HL-60/S4 (cell line): ENCODE data around the gene CTBP1.

ENCODE experiments used
- in situ Hi-C: fragments of 300-500 bp; cut with MboI; formaldehyde crosslinking; loops from 2 replicates; pipeline ENCODE4 v1.14.3; 2022; ENCODE audit warnings: low sequenced_read_pairs

CTBP1 gene

GRCh38 chr4:1226144-1226481, 22.8 kb downstream of the CTBP1 start:
- in situ Hi-C loops = no loop called here

GRCh38 chr4:1225272-1226143, 23.4 kb downstream of the CTBP1 start:
- in situ Hi-C loops = no loop called here

DNA sequence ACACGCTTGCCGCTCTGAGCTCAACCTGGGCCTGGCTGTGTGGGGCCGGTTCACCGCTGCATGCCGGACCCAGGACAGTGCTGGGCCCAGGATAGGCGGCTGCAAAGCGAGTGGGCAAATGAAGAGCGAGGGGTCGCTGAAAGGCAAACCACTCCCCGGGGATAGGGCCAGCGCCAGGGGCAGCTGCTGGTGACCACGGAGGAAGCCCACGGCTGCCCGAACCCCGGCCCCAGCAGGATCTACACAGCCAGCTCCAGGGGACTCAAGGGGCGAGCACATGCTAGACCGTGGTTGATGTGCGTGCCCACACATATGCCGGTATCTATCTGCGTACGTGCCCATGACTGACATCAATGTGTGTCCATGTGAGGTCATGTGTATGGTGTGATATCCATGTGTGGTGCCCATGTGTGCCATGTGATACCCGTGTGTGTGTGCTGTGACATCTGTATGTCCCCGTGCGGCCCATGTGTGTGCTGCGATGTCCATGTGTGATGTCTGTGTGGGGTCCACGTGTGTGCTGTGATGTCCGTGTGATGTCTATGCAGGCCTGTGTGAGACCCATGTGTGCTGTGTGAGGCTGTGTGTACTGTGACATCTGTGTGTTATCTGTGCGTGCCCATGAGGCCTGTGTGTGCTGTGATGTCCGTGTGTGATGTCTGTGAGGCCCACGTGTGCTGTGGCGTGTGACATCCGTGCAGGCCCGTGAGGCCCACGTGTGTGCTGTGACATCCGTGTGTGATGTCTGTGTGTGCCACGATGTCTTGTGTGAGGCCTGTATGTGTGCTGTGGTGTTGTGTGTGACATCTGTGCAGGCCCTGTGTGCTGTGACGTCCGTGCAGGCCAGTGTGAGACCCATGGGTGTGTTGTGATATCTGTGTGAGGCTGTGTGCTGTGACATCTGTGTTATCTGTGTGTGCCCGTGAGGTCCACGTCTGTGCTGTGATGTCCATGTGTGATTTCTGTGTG, 24.8 kb downstream of the CTBP1 start:
- in situ Hi-C loops = no loop called here

- in situ Hi-C loops = no loop called here
Observed at GRCh38 chr4:1222938-1223690, 25.8 kb downstream of the CTBP1 start.

- in situ Hi-C loops = no loop called here
Observed at GRCh38 chr4:1222036-1222789, 26.7 kb downstream of the CTBP1 start.

DNA sequence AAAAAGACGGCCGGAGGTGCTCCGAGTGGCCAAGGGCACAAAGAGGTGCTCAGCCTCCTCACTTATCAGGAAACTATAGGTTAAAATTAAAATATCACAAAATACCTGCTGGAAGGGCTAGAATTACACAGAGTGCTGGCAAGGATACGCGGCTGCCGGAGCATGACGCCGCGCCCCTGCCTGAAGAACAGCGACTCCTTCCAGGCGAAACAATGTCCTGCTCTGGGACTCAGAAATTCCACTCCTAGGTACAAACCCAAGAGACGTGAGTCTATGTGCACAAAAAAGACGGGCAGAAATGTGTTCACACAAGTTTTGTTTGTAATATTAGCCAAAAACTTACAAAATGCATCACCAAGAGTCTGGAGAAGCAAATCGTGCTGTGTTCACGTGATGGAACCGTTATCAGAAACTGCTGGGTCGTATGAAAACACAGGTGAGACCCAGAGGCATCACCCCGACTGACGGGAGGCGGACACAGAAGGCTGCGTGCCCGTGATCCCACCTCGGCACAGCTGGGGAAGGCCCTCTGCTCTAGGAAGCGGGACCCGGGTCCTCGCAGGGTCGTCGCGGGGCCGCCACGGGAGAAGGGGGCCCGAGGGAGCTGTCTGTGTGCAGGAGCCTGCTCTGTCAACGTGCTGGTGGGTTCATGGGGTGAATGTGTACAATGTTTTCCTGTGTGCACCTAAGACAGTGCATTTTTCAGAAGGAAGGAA, 27.6 kb downstream of the CTBP1 start:
- in situ Hi-C loops = no loop called here

DNA sequence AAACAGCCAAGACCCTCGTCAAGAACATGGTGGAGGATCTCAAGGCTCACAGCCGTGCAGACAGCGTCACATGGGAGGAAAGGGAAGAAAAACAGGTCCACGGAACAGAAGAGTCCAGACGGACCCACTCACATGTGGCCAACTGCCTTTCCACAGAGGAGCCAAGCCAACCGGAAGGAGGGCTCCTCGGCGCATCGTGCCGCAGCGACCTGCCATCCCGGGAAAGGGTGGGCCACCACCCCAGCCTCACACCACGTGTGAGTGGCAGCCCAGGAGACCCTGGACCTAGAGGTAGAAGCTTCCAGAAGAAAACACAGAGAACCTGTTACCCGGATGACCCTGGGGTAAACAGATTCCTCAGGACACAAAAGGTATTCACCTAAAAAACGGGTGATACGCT, 28.4 kb downstream of the CTBP1 start:
- in situ Hi-C loops = no loop called here

- in situ Hi-C loops = no loop called here
Observed at GRCh38 chr4:1219566-1219950, 29.4 kb downstream of the CTBP1 start.

DNA sequence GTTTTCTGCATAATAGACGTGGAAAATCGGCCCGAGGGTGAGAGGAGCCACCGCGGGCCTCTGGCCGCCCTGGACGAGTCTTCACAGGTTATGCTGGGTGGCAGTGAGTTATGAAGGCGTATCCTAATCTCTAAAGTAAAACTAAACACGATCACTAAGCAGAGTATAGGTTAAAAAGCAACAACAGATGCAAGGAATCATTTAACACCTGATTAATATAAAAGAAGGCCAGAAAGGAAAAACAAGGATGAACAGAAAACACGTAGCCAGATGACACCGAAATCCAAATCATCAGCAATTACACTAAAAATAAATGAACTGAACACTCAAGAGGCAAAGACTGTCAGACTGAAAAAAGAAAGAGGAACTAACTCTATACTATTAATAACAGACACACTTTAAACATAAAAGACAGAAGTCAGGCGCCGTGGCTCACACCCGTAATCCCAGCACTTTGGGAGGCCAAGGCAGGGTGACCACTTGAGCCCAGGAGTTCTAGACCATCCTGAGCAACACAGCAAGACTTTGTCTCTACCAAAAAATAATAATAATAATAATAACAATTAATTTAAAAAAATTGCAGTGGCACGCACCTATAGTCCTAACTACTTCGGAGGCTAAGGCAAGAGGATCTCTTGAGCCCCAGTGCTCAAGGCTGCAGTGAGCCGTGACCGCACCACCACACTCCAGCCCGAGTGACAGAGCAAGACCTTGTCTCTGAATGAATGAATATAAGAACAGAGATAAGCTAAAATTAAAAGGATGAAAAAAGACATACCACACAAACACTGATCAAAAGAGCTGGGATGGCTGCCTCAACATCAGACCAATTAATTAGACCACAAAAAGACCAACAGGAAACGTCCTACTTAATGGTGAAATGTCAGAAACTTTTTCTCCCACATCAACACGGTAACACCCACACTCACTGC, 30.0 kb downstream of the CTBP1 start:
- in situ Hi-C loops = no loop called here

GRCh38 chr4:1217366-1217765, 31.6 kb downstream of the CTBP1 start:
- in situ Hi-C loops = no loop called here

DNA sequence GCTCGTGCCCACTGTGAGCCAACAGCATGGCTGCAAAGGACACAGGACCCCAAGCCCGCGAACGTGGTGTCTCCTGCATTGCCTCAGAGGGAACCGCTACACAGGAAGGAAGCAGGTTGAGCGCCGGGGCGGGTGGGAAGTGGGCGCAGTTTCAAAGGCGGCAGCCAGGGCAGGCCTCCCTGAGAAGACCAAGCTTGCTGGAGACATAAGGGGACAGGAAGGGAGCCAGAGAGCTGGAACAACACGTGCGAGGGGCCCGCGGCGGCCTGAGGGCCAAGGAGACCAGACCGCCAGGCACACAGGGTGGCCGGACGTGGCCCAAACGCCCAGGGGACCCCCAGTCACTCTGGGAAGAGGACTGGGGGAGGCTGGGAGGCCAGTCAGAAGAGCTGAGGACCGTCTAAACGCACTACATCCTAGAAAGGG, 32.0 kb downstream of the CTBP1 start:
- in situ Hi-C loops = no loop called here

GRCh38 chr4:1216076-1216614, 32.8 kb downstream of the CTBP1 start:
- in situ Hi-C loops = no loop called here

DNA sequence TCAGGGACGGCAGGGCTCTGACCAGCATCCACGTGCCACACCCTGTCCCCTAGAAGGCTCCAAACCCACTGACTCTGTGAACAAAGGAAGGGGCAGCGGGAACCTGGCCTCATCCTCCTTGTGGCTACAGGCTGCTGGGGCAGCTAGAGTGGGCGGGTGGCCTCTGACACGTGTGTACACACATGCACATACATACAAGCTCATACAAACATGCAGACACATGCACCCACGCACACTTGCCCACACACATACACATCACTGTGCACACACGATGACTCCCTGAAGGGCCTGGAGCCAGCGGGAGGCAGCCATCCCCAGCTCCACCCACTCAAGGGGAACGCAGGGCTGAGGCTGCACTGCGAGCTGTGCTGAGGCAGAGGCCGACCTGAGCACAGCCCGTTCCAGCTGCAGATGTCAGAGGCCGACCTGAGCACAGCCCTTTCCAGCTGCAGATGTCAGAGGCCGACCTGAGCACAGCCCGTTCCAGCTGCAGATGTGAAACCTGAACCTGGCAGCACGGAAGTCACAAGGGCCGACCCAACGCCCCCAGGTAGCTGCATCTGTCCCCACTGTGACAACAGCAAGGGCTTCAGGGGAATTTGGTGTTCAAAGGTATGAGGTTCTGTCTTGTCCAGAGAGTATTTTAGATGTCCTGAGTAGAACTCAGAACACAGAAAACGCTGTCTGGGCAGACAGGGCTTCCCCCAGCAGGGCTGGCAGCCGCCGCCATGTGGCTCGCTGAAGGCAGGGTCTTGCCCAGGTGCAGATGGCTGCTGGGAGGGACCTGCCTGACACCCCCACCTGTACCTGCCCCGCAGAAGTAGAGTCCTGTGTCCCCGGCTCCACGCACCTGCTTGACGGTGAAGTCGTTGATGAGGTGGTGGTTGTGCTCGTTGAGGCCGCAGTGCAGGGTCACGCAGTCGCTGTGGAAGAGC, 33.5 kb downstream of the CTBP1 start:
- in situ Hi-C loops = no loop called here

DNA sequence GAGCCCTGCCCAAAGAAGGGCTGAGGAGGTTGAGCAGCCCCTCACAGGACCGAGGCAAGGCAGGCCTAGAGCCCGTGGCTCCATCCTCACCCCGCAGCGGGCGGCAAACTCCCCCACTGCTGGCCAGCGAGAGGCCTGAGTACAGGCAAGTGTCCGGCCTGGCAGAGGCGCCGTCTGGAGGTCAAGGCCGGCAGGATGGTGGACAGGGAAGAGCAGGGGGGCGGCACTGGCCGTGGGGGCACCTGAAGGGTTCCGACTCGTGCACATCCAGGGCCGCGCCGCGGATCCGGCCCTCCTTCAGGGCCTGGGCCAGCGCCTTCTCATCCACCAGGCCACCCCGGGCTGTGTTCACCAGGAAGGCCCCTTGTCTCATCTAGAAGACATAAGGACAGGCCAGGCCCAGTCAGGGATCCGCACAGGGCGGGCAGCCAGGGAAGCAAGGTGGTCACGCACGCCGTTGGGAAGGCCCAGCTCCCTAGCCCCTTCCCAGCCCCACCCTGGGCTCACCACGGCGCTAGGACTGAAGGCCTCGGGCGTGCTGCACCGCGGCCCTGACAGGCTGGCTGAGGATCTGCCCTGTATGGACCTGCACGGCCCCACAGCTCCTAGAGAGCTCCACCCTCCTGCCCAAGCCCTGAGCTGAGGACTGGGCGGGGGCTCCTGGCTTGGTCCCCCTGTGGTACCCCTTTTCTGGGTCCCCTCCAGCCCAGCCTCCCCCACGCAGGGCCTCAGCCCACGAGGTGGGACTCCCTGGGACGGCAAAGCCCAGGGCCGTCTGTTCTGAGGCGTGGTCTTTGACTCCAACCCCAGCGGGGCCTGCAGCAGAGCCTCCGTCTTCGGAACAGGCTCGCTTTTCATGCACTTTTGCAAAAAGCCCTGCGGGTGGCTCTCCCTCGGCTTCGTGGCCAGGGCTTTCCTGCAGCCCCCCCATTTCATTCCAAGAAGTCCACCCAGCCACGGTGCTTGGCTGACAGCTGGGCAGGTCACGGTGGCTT, 34.5 kb downstream of the CTBP1 start:
- in situ Hi-C loops = no loop called here

- in situ Hi-C loops = no loop called here
Observed at GRCh38 chr4:1213336-1213995, 35.5 kb downstream of the CTBP1 start.
